HS-5 (cell line): ENCODE measurements around the gene BAIAP2L2.
"Not testable (repeated sequence)": the region's sequence is repeated elsewhere in the genome, so short reads cannot be mapped to it uniquely, and the experiment has no call there.

Experiments
- DNase-seq: peaks from one replicate; pipeline ENCODE4 v3.0.0-alpha.2; 2012; ENCODE audit warnings: low read depth

Gene BAIAP2L2

GRCh38 chr22:38038890-38039812, 71.3 kb downstream of the BAIAP2L2 start:
- no peak for DNase-seq

- no peak for DNase-seq
Measured at GRCh38 chr22:38038426-38038825, 72.1 kb downstream of the BAIAP2L2 start.

- DNase-seq: not testable (repeated sequence)
Measured at GRCh38 chr22:38037367-38038150, 72.9 kb downstream of the BAIAP2L2 start.

- DNase-seq: no peak
Measured at GRCh38 chr22:38036392-38037062, 74.0 kb downstream of the BAIAP2L2 start.

GRCh38 chr22:38035530-38035885, 75.0 kb downstream of the BAIAP2L2 start:
- no peak for DNase-seq
